ENCODE data around the gene SDF2L1. TPM values are rescaled to one million over a fixed set of nuclear protein-coding genes. Genes with fewer than 3 reads are reported as not detected.

SDF2L1 gene
- total and polyA plus RNA-seq, 2 donors (not counting 3 experiments of a cell fraction or from before 2014, with no cell fraction given): 66.7 to 79.5 TPM

GRCh38 chr22:21635771-21636510, 6.2 kb upstream of the SDF2L1 start:
- ChIA-PET CTCF (interaction anchor here (0.5 to 1.2 kb wide), 4 partner anchors 9 to 12 kb away, joined by 3 to 4 read pairs (median 4); no protein-coding TSS in a partner anchor), POLR2A (interaction anchor here (0.5 kb wide), 1 partner anchor 60 kb away, joined by 12 read pairs; no protein-coding TSS in a partner anchor)
- no peaks in the 10 kb centered on the region for H3K4me1 ChIP-seq (ENCODE audit: control insufficient read depth, extremely low read depth, insufficient read depth, low read length)
- no peak overlapping the region for H3K4me3 ChIP-seq (replicated peaks in 1 of 3; ENCODE audit: insufficient read depth in 1 of 3, low read depth in 1 of 3, low read length in 3 of 3)
- TF ChIP-seq, protein P1, sequence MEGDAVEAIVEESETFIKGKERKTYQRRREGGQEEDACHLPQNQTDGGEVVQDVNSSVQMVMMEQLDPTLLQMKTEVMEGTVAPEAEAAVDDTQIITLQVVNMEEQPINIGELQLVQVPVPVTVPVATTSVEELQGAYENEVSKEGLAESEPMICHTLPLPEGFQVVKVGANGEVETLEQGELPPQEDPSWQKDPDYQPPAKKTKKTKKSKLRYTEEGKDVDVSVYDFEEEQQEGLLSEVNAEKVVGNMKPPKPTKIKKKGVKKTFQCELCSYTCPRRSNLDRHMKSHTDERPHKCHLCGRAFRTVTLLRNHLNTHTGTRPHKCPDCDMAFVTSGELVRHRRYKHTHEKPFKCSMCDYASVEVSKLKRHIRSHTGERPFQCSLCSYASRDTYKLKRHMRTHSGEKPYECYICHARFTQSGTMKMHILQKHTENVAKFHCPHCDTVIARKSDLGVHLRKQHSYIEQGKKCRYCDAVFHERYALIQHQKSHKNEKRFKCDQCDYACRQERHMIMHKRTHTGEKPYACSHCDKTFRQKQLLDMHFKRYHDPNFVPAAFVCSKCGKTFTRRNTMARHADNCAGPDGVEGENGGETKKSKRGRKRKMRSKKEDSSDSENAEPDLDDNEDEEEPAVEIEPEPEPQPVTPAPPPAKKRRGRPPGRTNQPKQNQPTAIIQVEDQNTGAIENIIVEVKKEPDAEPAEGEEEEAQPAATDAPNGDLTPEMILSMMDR (IDR thresholded peaks at IDR 0.05; ENCODE audit: extremely low read depth in 1 of 2, insufficient read depth in 1 of 2, low read depth in 1 of 2, low read length in 2 of 2): no peak
- TF ChIP-seq POLR2A (IDR thresholded peaks at IDR 0.05; ENCODE audit: low read depth, low read length) (no peak), GATA2 (IDR thresholded peaks at IDR 0.05; ENCODE audit: insufficient read depth, insufficient read length, low read depth, low read length) (no peak), MYC (IDR thresholded peaks at IDR 0.05; ENCODE audit: low read depth, low read length) (no peak), EZH2 (IDR thresholded peaks at IDR 0.05; ENCODE audit: borderline replicate concordance, low read depth, low read length, severe bottlenecking) (no peak), JUN (IDR thresholded peaks at IDR 0.05; ENCODE audit: borderline replicate concordance, insufficient read depth, insufficient read length, low read depth) (no peak), FOS (IDR thresholded peaks at IDR 0.05; ENCODE audit: borderline replicate concordance, insufficient read depth, low read length) (no peak), POLR2AphosphoS5 (IDR thresholded peaks at IDR 0.05; ENCODE audit: insufficient read depth, low read depth, low read length) (no peak)
- TF ChIP-seq, protein P2, sequence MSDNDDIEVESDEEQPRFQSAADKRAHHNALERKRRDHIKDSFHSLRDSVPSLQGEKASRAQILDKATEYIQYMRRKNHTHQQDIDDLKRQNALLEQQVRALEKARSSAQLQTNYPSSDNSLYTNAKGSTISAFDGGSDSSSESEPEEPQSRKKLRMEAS (IDR thresholded peaks at IDR 0.05; ENCODE audit: insufficient read depth, insufficient read length): no peak
- FAIRE-seq (no peak), DNase-seq (ENCODE audit: low read depth, low spot score) (no peak)
- H3K27ac ChIP-seq (ENCODE audit: insufficient read depth, low read depth, low read length): no peak overlapping the region
- no peaks in the 10 kb centered on the region for H3K9me3 ChIP-seq (replicated peaks; ENCODE audit: control insufficient read depth, insufficient read depth, low read length)
- dilution Hi-C loops (cut with MboI; ENCODE audit: extremely low pct_ligation_motif_present, low sequenced_read_pairs): no loop called here
- no peak overlapping the region for H2AFZ ChIP-seq (ENCODE audit: low read depth, low read length)
- H3K79me2 ChIP-seq (ENCODE audit: control insufficient read depth, insufficient read depth, low read length): no peaks in the 10 kb centered on the region
- H3K9me1 ChIP-seq (replicated peaks; ENCODE audit: control insufficient read depth, extremely low read depth, insufficient read depth, low read length): no peaks in the 10 kb centered on the region
- intact Hi-C loops (cut with micrococcal nuclease): no loop called here
- no TSS peak for BruUV-seq (replicated peaks)
- H3K36me3 ChIP-seq (ENCODE audit: control insufficient read depth in 2 of 2, extremely low read depth in 1 of 2, insufficient read depth in 2 of 2, low read length in 2 of 2): no peaks in the 10 kb centered on the region
- H3K27me3 ChIP-seq (ENCODE audit: control insufficient read depth in 2 of 2, insufficient read depth in 2 of 2, low read length in 2 of 2): no peaks in the 10 kb centered on the region
- H3K4me2 ChIP-seq (ENCODE audit: insufficient read depth, low read length): no peak overlapping the region
- no peaks in the 10 kb centered on the region for H4K20me1 ChIP-seq (replicated peaks; ENCODE audit: control insufficient read depth, extremely low read depth, insufficient read depth, low read length)
- H3K9ac ChIP-seq (replicated peaks; ENCODE audit: extremely low read depth, insufficient read depth, low read length): no peak overlapping the region
